Aorta (tissue), 5 donors: Measurements from ENCODE around the gene AKAP8. TPM values are rescaled to one million over a fixed set of nuclear protein-coding genes. Genes with fewer than 3 reads are reported as not detected.

Experiments used
- ATAC-seq: fragments of 200-7000 bp; cut with Tn5 transposase; one replicate; pipeline ENCODE4 v1.9.1; 2022; ENCODE audit warnings: moderate library complexity; ENCODE audit not compliant: low FRiP score
- DNase-seq, 2 donors: peaks; one replicate each; pipeline ENCODE4 v3.0.0-alpha.2; 2020
- H3K27ac ChIP-seq, 2 donors: one replicate each; pipeline ENCODE4 v1.5.1; 2013; ENCODE audit warnings: low read length in 2 of 2, mild to moderate bottlenecking in 2 of 2, moderate library complexity in 2 of 2, control low read depth in 1 of 2, inconsistent platforms in 1 of 2, low read depth in 1 of 2
- H3K27me3 ChIP-seq, 2 donors: one replicate each; pipeline ENCODE4 v1.6.1; 2013; ENCODE audit warnings: control low read depth in 1 of 2, low read length in 1 of 2, mild to moderate bottlenecking in 1 of 2, moderate library complexity in 1 of 2; ENCODE audit not compliant: insufficient read depth in 2 of 2, control insufficient read depth in 1 of 2
- H3K36me3 ChIP-seq, 2 donors: one replicate each; pipeline ENCODE4 v1.6.1; 2013; ENCODE audit warnings: control low read depth in 1 of 2, low read length in 1 of 2, mild to moderate bottlenecking in 1 of 2; ENCODE audit not compliant: insufficient read depth in 2 of 2, control insufficient read depth in 1 of 2
- H3K4me1 ChIP-seq, 2 donors: one replicate each; pipeline ENCODE4 v1.6.1; 2013; ENCODE audit warnings: low read length in 2 of 2, control low read depth in 1 of 2, mild to moderate bottlenecking in 1 of 2, moderate library complexity in 1 of 2; ENCODE audit not compliant: insufficient read depth in 2 of 2, control insufficient read depth in 1 of 2
- H3K4me3 ChIP-seq, 2 donors: one replicate each; pipeline ENCODE4 v1.5.1; 2013; ENCODE audit warnings: low read length in 2 of 2, control low read depth in 1 of 2, mild to moderate bottlenecking in 1 of 2
- H3K9me3 ChIP-seq: one replicate; pipeline ENCODE4 v1.6.1; 2013; ENCODE audit warnings: mild to moderate bottlenecking, low read length; ENCODE audit not compliant: control insufficient read depth
- WGBS, 2 donors: extraction: QIAGEN DNeasy Blood & Tissue Kit; methylation state at CpG; one replicate each; pipeline ENCODE4 v1.1.7; 2013; 5-methylcytosine and 5-hydroxymethylcytosine counted together
- intact Hi-C, 2 donors: fragments of 100-400 bp; cut with DNase I; formaldehyde crosslinking; loops; one replicate each; pipeline versions ENCODE4 v1.14.2 to v1.15.0; 2022
- polyA plus RNA-seq, 2 donors: library from polyadenylated mRNA; stranded (reverse); fragments of 200-250 nt; gene quantifications; one replicate each; pipeline ENCODE4 v1.2.3, GENCODE V29; 2013
- total RNA-seq, 2 donors: library from RNA; stranded (reverse); fragmentation: NEBNext Ultra II Directional; extraction: Animal tissue kit (Norgen Biotek cat#: 25700); gene quantifications; one replicate each; pipeline ENCODE4 v1.2.1, GENCODE V29; 2021
- donor health status: healthy with polysubstance abuse.
- donor health status: Bipolar disorder and iron deficiency.
- donor health status: DM: no; HTN: no; CAD: no.
- donor health status: DM: no; HTN: no; CAD: no.
- donor health status: DM: yes; HTN: yes; CAD: no.

The AKAP8 gene
- total and polyA plus RNA-seq, 4 donors = 7.5 to 48.1 (median 28.7) TPM

DNA sequence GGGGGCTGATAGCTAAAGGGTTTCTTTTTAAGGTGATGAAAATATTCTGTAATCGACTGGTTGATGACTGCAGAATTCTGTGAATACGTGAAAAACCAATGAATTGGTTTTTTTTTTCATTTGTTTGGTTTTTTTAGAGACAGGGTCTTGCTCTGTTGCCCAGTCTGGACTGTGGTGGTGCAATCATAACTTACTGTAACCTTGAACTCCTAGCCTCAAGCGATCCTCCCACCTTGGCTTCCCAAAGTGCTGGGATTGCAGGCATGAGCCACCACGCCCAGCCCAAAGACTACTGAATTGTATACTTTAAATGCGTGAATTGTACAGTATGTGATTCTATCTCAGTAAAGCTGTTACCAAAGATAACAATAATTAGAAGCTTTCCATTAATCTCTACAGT lies 14.8 kb upstream of the AKAP8 start:
- no peaks in the 10 kb centered on the region for H3K4me1 ChIP-seq
- H3K27me3 ChIP-seq = no peaks in the 10 kb centered on the region
- intact Hi-C loops = no loop called here
- peaks cover 0 to 22% of the 10 kb centered on the region in 2 donors for H3K36me3 ChIP-seq
- ATAC-seq (no peak), DNase-seq (peak in 1 of 2 donors; percentile 6)
- H3K27ac ChIP-seq = no peak overlapping the region
- WGBS, 2 donors = 85 to 87% methylated on average over 5 of the region's 5 CpGs
- H3K9me3 ChIP-seq = no peaks in the 10 kb centered on the region
- H3K4me3 ChIP-seq = no peak overlapping the region

DNA sequence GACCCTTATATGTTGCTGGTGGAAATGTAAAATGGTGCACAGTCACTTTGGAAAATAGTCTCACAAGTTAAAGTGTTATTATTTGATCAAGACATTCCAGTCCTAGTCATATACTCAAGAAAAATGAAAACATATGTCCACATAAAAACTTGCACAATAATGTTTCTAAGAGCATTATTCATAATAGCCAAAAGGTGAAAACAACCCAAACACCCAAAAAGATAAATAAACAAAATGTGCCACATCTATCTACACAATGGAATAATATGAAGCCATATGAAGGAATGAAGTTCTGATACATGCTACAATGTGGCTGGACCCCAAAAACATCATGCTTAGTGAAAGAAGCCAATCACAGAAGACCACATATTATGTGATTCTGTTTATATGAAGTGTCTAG lies 14.4 kb upstream of the AKAP8 start:
- ATAC-seq (no peak), DNase-seq (no peak)
- Histone ChIP-seq H3K27me3 (no peaks in the 10 kb centered on the region), H3K27ac (no peak overlapping the region), H3K36me3 (peaks cover 0 to 22% of the 10 kb centered on the region in 2 donors), H3K4me3 (no peak overlapping the region), H3K4me1 (no peaks in the 10 kb centered on the region), H3K9me3 (no peaks in the 10 kb centered on the region)
- intact Hi-C loops = no loop called here

- intact Hi-C loops = no loop called here
- ATAC-seq (no peak), DNase-seq (no peak)
- Histone ChIP-seq H3K27ac (no peak overlapping the region), H3K27me3 (no peaks in the 10 kb centered on the region), H3K4me1 (no peaks in the 10 kb centered on the region), H3K36me3 (no peaks in the 10 kb centered on the region), H3K9me3 (no peaks in the 10 kb centered on the region), H3K4me3 (no peak overlapping the region)
- WGBS, 2 donors = 73% methylated on average over 2 of the region's 2 CpGs
Observed at GRCh38 chr19:15390814-15391213, 11.2 kb upstream of the AKAP8 start.

DNA sequence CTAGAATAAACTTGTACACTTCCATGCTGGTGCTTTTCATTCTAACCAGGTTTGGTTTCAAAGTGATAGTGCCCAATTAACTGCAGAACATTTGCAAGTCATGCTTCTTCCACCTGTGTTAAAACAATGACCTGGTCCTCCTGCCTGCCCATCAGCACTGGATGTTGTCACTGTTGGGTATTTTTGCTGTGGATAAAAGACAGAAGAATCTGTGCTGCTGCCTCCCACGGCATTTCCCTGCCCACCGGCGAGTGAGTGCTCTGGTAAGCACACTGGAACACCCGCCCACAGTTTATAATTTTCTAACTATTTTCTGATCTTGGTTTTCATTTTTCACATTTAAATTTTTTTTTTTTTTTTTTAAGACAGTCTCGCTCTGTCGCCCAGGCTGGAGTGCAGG lies 2.3 kb upstream of the AKAP8 start:
- intact Hi-C loops = no loop called here
- no peaks in the 10 kb centered on the region for H3K4me1 ChIP-seq
- H3K27me3 ChIP-seq = no peaks in the 10 kb centered on the region
- 82 to 88% methylated on average over 6 of the region's 6 CpGs for WGBS, 2 donors
- H3K4me3 ChIP-seq = no peak overlapping the region
- no peaks in the 10 kb centered on the region for H3K9me3 ChIP-seq
- H3K27ac ChIP-seq = no peak overlapping the region
- no peak for ATAC-seq
- H3K36me3 ChIP-seq = no peaks in the 10 kb centered on the region
- no peak for DNase-seq

DNA sequence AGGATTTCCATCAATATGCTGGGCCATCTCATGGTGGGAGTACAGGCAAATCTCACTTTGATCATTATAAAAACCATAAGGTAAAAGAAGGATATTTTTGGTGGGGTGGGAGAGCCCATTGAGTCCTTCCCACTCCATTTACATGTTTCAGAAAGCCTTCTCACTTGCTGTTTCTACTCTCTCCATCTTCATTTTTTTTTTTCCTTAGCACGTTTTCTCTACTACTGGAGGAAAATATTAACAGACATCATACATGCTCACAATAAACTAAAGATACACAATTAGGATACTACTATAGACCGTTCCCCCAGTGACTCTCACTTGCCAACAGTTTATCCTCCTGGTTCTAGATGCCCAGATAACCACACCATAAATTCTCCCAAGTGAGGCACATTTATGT lies 1.8 kb upstream of the AKAP8 start:
- 75 to 79% methylated on average over 2 of the region's 2 CpGs for whole genome bisulfite sequencing, 2 donors
- intact Hi-C loops = no loop called here
- Histone ChIP-seq H3K4me3 (no peak overlapping the region), H3K27me3 (no peaks in the 10 kb centered on the region), H3K4me1 (no peaks in the 10 kb centered on the region), H3K36me3 (no peaks in the 10 kb centered on the region), H3K9me3 (no peaks in the 10 kb centered on the region), H3K27ac (no peak overlapping the region)
- ATAC-seq (no peak), DNase-seq (no peak)

DNA sequence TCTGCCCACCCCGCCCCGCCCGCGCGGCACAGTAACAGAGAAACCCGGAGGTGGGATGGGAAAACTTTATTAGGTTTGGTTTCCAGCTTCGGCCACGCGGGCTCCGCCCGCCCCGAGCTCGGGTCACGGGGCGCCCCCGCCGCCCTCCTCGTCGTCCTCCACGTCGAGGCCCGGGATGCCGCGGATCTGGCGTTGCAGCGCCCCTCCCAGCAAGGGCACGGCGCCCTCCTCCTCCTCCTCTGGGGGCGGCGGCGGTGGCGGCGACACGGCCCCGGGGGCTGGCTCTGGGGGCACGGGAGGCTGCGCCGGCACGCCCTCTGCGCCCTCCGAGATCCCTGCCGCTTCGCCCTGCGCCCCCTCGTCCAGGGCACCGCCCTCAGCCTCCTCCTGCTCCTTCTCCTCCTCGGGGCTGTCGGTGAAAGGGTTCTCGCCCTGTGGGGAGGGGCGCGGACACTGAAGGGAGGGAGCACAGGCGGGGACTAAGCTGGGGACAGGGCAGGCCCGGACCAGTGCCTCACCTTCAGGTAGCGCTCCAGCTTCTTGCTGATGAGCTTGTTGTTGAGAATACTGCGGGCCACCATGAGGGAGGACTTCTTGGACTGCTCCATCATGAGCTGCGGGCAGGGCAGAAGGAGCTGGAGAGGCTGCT lies 536 bp upstream of the AKAP8 start:
- DNase-seq (no peak), ATAC-seq (no peak)
- intact Hi-C loops = loop anchor here (1.0 to 10.0 kb wide), 6 partner anchors 39 to 205 kb away; partner anchors contain the start of gene BRD4 (in 1 of the 2)
- no peaks in the 10 kb centered on the region for H3K9me3 ChIP-seq
- peak overlapping the region; percentile 11 to 22 for H3K4me3 ChIP-seq
- 2% methylated on average over 42 to 56 of the region's 56 CpGs for WGBS, 2 donors
- no peaks in the 10 kb centered on the region for H3K36me3 ChIP-seq
- peak overlapping the region in 1 of 2 donors; percentile 11 for H3K27ac ChIP-seq
- H3K27me3 ChIP-seq = no peaks in the 10 kb centered on the region
- H3K4me1 ChIP-seq = no peaks in the 10 kb centered on the region

DNA sequence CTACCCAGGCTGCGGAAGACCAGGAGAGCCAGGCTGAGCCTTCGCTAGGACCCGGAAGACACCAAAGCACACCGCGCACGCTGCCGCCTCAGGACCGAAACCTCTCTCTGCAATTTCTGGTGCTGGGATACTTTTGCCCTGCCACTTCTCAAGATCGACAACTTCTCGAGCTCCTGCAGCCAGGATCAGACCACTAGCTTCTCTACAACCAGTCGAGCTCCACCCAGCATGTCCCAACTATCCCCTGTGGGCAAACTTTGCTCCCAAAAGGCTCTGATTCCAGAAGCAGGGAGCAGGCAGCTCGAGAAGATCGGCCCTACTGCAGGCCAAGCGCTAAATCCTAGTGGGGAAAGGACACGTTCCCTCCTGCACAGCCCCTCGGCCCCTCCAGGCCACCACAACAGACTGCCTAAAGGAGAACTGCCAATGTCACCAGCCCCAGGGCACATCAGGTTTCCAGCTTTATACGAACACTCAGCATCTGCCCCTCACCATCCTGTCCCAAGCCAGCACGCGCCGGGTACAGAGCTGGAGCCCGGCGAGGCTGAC lies 979 bp downstream of the AKAP8 start:
- H3K4me1 ChIP-seq = no peaks in the 10 kb centered on the region
- H3K27ac ChIP-seq = peak overlapping the region; percentile 71 to 87
- peak overlapping the region; percentile 78 to 82 for H3K4me3 ChIP-seq
- no peaks in the 10 kb centered on the region for H3K27me3 ChIP-seq
- intact Hi-C loops = loop anchor here (1.0 to 10.0 kb wide), 6 partner anchors 41 to 204 kb away; partner anchors contain the start of gene BRD4 (in 1 of the 2)
- no peaks in the 10 kb centered on the region for H3K36me3 ChIP-seq
- H3K9me3 ChIP-seq = no peaks in the 10 kb centered on the region
- peak in 1 of 2 donors; percentile 61 for DNase-seq
- no peak for ATAC-seq
- 0% methylated on average over 17 to 22 of the region's 22 CpGs for WGBS, 2 donors

DNA sequence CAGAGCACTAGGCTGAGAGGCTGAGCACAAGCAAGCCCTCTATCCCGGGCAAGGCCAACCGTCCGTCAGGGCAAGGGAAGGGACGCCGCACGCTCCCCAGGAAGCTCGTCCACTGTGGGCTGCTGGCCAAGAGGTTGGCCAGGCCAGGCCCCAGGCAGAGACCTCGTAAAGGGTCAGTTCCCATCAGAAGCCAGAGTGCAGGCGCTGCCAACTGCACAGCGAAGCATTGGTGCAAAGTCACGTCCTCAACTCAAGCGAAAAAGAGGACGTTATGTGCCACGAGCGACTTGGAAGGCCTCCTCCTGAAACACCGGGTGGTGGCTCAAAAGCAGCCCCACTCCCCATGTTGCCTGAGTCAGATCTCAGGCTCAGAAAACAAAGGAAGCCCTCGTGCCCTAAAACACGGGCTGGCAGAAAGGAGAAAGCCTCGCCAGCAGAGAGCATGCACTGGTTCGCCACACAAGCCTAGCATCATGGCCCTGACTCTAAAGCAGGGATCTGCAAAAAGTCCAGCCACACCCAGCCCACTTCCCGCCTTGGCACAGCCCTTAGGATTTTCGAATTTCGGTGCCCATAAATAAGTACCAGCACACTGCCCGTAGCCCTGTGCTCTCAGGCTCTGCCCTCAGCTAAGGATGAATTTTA lies 4.7 kb downstream of the AKAP8 start:
- ATAC-seq (peak; percentile 30), DNase-seq (peak; percentile 77 to 88)
- Histone ChIP-seq H3K4me3 (no peak overlapping the region), H3K27ac (peak overlapping the region in 1 of 2 donors; percentile 19), H3K36me3 (no peaks in the 10 kb centered on the region), H3K4me1 (no peaks in the 10 kb centered on the region), H3K9me3 (no peaks in the 10 kb centered on the region), H3K27me3 (no peaks in the 10 kb centered on the region)
- WGBS, 2 donors = 43 to 51% methylated on average over 24 of the region's 24 CpGs
- intact Hi-C loops = loop anchor here (2.0 to 10.0 kb wide), 5 partner anchors 38 to 200 kb away; partner anchors contain the start of gene BRD4 (in 1 of the 2)
